Prostate gland (tissue), 2 donors: ENCODE measurements around the gene CKAP5.

Source experiments
- CTCF ChIP-seq, 4 experiments: fragments of 200-600 bp in 2 of 4; fragments of 450-650 bp in 2 of 4; sonication (generic) in 2 of 4; IDR thresholded peaks; 1 replicate in 3 of 4; 2 replicates in 1 of 4; pipeline ENCODE4 v1.5.1; 2016 to 2019; ENCODE audit warnings: antibody characterized with exemption in 4 of 4, mild to moderate bottlenecking in 2 of 4, moderate library complexity in 2 of 4
- POLR2AphosphoS5 ChIP-seq: sonication (generic); formaldehyde crosslinking; IDR thresholded peaks from one replicate; pipeline ENCODE4 v1.6.1; 2017; ENCODE audit warnings: antibody characterized with exemption

GRCh38 chr11:46696212-46696558 is 149.9 kb downstream of the CKAP5 start:
- TF ChIP-seq CTCF (IDR thresholded peaks at IDR 0.05) (no peak), POLR2AphosphoS5 (no peak)
